ENCODE results near the gene LRCH1. TPM values are rescaled to one million over a fixed set of nuclear protein-coding genes. Genes with fewer than 3 reads are reported as not detected.
"Not testable (repeated sequence)": the region's sequence is repeated elsewhere in the genome, so short reads cannot be mapped to it uniquely, and the experiment has no call there.

The LRCH1 gene
- total RNA-seq, 1 donor from 2014 or later: 21.8 TPM

GRCh38 chr13:46759846-46760245 lies 206.9 kb downstream of the LRCH1 start:
- DNase-seq: no peak

GRCh38 chr13:46761174-46761573 lies 208.2 kb downstream of the LRCH1 start:
- DNase-seq: no peak

- DNase-seq: no peak
Measured at GRCh38 chr13:46761866-46762265, 208.9 kb downstream of the LRCH1 start.

GRCh38 chr13:46769925-46770324 lies 217.0 kb downstream of the LRCH1 start:
- not testable (repeated sequence) for DNase-seq

GRCh38 chr13:46771693-46772092 lies 218.7 kb downstream of the LRCH1 start:
- no peak for DNase-seq

GRCh38 chr13:46773541-46773940 lies 220.6 kb downstream of the LRCH1 start:
- no peak for DNase-seq

- DNase-seq: no peak
Measured at GRCh38 chr13:46775385-46776107, 222.6 kb downstream of the LRCH1 start.

- no peak for DNase-seq
Measured at GRCh38 chr13:46778095-46778494, 225.1 kb downstream of the LRCH1 start.

- DNase-seq: peak; percentile 70
Measured at GRCh38 chr13:46778890-46779289, 225.9 kb downstream of the LRCH1 start.

GRCh38 chr13:46782066-46782465 lies 229.1 kb downstream of the LRCH1 start:
- no peak for DNase-seq

- no peak for DNase-seq
Measured at GRCh38 chr13:46782691-46783090, 229.7 kb downstream of the LRCH1 start.

GRCh38 chr13:46783504-46783903 lies 230.5 kb downstream of the LRCH1 start:
- DNase-seq: no peak

- no peak for DNase-seq
Measured at GRCh38 chr13:46795321-46795720, 242.4 kb downstream of the LRCH1 start.

GRCh38 chr13:46796129-46796514 lies 243.2 kb downstream of the LRCH1 start:
- DNase-seq: no peak

- DNase-seq: peak; percentile 89
Measured at GRCh38 chr13:46796515-46797474, 243.8 kb downstream of the LRCH1 start, which contains the start of gene ESD. Gene ESD (minus strand): TSS chr13:46797161. CDS start chr13:46791413, 5,748 bp downstream.

- no peak for DNase-seq
Measured at GRCh38 chr13:46797501-46798237, 244.7 kb downstream of the LRCH1 start.

GRCh38 chr13:46799139-46799538 lies 246.2 kb downstream of the LRCH1 start:
- no peak for DNase-seq

- DNase-seq: no peak
Measured at GRCh38 chr13:46801858-46802257, 248.9 kb downstream of the LRCH1 start.
